Measurements from ENCODE around the gene OSBPL10.

DNA sequence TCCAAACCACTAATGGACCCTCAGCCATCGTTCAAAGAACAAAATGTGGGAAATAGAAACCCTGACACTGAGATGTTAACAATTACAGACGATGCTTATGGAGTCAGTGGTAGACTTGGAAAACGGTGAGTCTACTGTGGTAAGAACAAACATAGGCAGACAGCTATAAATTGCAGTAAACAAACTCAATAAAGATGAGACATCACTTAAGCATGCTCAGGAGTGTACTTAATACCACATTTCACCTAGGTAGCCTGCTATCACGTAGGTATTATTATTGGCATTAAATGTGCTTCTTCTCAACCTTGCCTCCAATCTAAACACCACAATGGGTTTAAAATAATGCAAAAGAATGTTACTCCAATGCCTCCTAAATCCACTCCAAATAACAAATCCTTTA, 2.5 kb downstream of the OSBPL10 start:
- TF ChIP-seq POLR2AphosphoS5 (IDR thresholded peaks at IDR 0.05) (no peak), POLR2A (IDR thresholded peaks at IDR 0.05) (no peak), EP300 (IDR thresholded peaks at IDR 0.05) (no peak)
- TF ChIP-seq, protein P1, sequence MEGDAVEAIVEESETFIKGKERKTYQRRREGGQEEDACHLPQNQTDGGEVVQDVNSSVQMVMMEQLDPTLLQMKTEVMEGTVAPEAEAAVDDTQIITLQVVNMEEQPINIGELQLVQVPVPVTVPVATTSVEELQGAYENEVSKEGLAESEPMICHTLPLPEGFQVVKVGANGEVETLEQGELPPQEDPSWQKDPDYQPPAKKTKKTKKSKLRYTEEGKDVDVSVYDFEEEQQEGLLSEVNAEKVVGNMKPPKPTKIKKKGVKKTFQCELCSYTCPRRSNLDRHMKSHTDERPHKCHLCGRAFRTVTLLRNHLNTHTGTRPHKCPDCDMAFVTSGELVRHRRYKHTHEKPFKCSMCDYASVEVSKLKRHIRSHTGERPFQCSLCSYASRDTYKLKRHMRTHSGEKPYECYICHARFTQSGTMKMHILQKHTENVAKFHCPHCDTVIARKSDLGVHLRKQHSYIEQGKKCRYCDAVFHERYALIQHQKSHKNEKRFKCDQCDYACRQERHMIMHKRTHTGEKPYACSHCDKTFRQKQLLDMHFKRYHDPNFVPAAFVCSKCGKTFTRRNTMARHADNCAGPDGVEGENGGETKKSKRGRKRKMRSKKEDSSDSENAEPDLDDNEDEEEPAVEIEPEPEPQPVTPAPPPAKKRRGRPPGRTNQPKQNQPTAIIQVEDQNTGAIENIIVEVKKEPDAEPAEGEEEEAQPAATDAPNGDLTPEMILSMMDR (IDR thresholded peaks at IDR 0.05) = no peak
